H9 (cell line): ENCODE results near the gene CCDC40. TPM values are rescaled to one million over a fixed set of nuclear protein-coding genes. Genes with fewer than 3 reads are reported as not detected.

Experiments used
- DNase-seq: peaks from one replicate; pipeline ENCODE4 v3.0.0-alpha.2; 2017
- H2AFZ ChIP-seq: one replicate; pipeline ENCODE4 v1.6.1; 2013; ENCODE audit warnings: mild to moderate bottlenecking, low read length, control low read depth, moderate library complexity
- H2AK5ac ChIP-seq: 2 replicates; pipeline ENCODE4 v1.6.1; 2013; ENCODE audit warnings: low read length, control low read depth, mixed read lengths; ENCODE audit not compliant: insufficient read length
- H2BK120ac ChIP-seq: one replicate; pipeline ENCODE4 v1.6.1; 2013; ENCODE audit warnings: low read depth, mild to moderate bottlenecking, low read length, control low read depth, inconsistent platforms; ENCODE audit not compliant: poor library complexity, severe bottlenecking
- H2BK12ac ChIP-seq: 2 replicates; pipeline ENCODE4 v1.6.1; 2013; ENCODE audit warnings: low read length, control low read depth, mixed read lengths, low read depth; ENCODE audit not compliant: insufficient read length
- H2BK15ac ChIP-seq: 2 replicates; pipeline ENCODE4 v1.6.1; 2013; ENCODE audit warnings: low read depth, low read length, control low read depth
- H2BK20ac ChIP-seq: one replicate; pipeline ENCODE4 v1.6.1; 2013; ENCODE audit warnings: low read depth, mild to moderate bottlenecking, low read length, control low read depth, inconsistent platforms; ENCODE audit not compliant: poor library complexity, severe bottlenecking
- H2BK5ac ChIP-seq: 2 replicates; pipeline ENCODE4 v1.6.1; 2013; ENCODE audit warnings: low read length, control low read depth, mixed read lengths; ENCODE audit not compliant: insufficient read length
- H3K14ac ChIP-seq: 2 replicates; pipeline ENCODE4 v1.6.1; 2013; ENCODE audit warnings: low read length, control low read depth; ENCODE audit not compliant: insufficient read depth
- H3K18ac ChIP-seq: 2 replicates; pipeline ENCODE4 v1.6.1; 2013; ENCODE audit warnings: low read depth, mild to moderate bottlenecking, mixed read lengths, low read length, control low read depth; ENCODE audit not compliant: insufficient read length
- H3K23ac ChIP-seq: 2 replicates; pipeline ENCODE4 v1.6.1; 2013; ENCODE audit warnings: low read length, control low read depth, mixed read lengths, low read depth; ENCODE audit not compliant: insufficient read length
- H3K23me2 ChIP-seq: 2 replicates; pipeline ENCODE4 v1.6.1; 2013; ENCODE audit warnings: low read depth, mild to moderate bottlenecking, mixed read lengths, low read length, control low read depth; ENCODE audit not compliant: insufficient read length, poor library complexity, severe bottlenecking
- H3K27ac ChIP-seq: 2 replicates; pipeline ENCODE4 v1.5.1; 2013; ENCODE audit warnings: low read length, control low read depth, mixed read lengths, low read depth; ENCODE audit not compliant: insufficient read length
- H3K27me3 ChIP-seq: 2 replicates; pipeline ENCODE4 v1.6.1; 2013; ENCODE audit warnings: low read length, control low read depth, inconsistent platforms; ENCODE audit not compliant: insufficient read depth
- H3K4ac ChIP-seq: 2 replicates; pipeline ENCODE4 v1.6.1; 2013; ENCODE audit warnings: low read depth, mild to moderate bottlenecking, control low read depth, inconsistent platforms, low read length, moderate library complexity
- H3K4me1 ChIP-seq: 2 replicates; pipeline ENCODE4 v1.6.1; 2013; ENCODE audit warnings: low read length, control low read depth, inconsistent platforms; ENCODE audit not compliant: insufficient read depth
- H3K4me2 ChIP-seq: 2 replicates; pipeline ENCODE4 v1.6.1; 2013; ENCODE audit warnings: low read length, control low read depth, mixed read lengths; ENCODE audit not compliant: insufficient read length, insufficient read depth
- H3K56ac ChIP-seq: 2 replicates; pipeline ENCODE4 v1.6.1; 2013; ENCODE audit warnings: low read depth, mild to moderate bottlenecking, mixed read lengths, low read length, control low read depth; ENCODE audit not compliant: insufficient read length
- H3K79me1 ChIP-seq: 2 replicates; pipeline ENCODE4 v1.6.1; 2013; ENCODE audit warnings: low read depth, mild to moderate bottlenecking, moderate library complexity, low read length, control low read depth, inconsistent platforms; ENCODE audit not compliant: insufficient read depth, poor library complexity, severe bottlenecking
- H3K79me2 ChIP-seq: 2 replicates; pipeline ENCODE4 v1.6.1; 2013; ENCODE audit warnings: low read length, control low read depth, inconsistent platforms; ENCODE audit not compliant: insufficient read depth
- H3K9ac ChIP-seq: 2 replicates; pipeline ENCODE4 v1.6.1; 2013; ENCODE audit warnings: low read length, control low read depth, mixed read lengths; ENCODE audit not compliant: insufficient read length; ENCODE audit errors: extremely low read depth
- H3K9me3 ChIP-seq: one replicate; pipeline ENCODE4 v1.6.1; 2013; ENCODE audit warnings: low read depth, low read length, inconsistent platforms; ENCODE audit not compliant: control insufficient read depth
- H3T11ph ChIP-seq: one replicate; pipeline ENCODE4 v1.6.1; 2013; ENCODE audit warnings: mild to moderate bottlenecking, low read length, control low read depth, inconsistent platforms
- H4K20me1 ChIP-seq: one replicate; pipeline ENCODE4 v1.6.1; 2013; ENCODE audit not compliant: control insufficient read depth, insufficient read length, insufficient read depth
- H4K5ac ChIP-seq: 2 replicates; pipeline ENCODE4 v1.6.1; 2013; ENCODE audit warnings: low read depth, mild to moderate bottlenecking, mixed read lengths, low read length, control low read depth; ENCODE audit not compliant: insufficient read length
- H4K8ac ChIP-seq: replicated peaks from 2 replicates; pipeline ENCODE4 v1.6.1; 2013; ENCODE audit warnings: low read length, control low read depth, mixed read lengths, low read depth; ENCODE audit not compliant: insufficient read length
- H4K91ac ChIP-seq: 2 replicates; pipeline ENCODE4 v1.6.1; 2013; ENCODE audit warnings: low read depth, mild to moderate bottlenecking, moderate library complexity, mixed read lengths, low read length, control low read depth; ENCODE audit not compliant: insufficient read length
- H3K27ac Mint-ChIP-seq, 3 experiments: 2 replicates in 2 of 3; 3 replicates in 1 of 3; pipeline ENCODE4 v1.8.0; 2020 to 2021; ENCODE audit warnings: mixed read lengths in 3 of 3, mild to moderate bottlenecking in 1 of 3, moderate library complexity in 1 of 3
- H3K27me3 Mint-ChIP-seq: 2 replicates; pipeline ENCODE4 v1.8.0; 2021; ENCODE audit warnings: low read depth, mild to moderate bottlenecking, moderate library complexity, mixed read lengths
- H3K36me3 Mint-ChIP-seq, 3 experiments: 2 replicates in 2 of 3; 3 replicates in 1 of 3; pipeline ENCODE4 v1.8.0; 2020 to 2021; ENCODE audit warnings: low read depth in 3 of 3, mixed read lengths in 3 of 3; ENCODE audit not compliant: insufficient read depth in 1 of 3
- H3K4me1 Mint-ChIP-seq, 2 experiments: 2 replicates each; pipeline ENCODE4 v1.8.0; 2020; ENCODE audit warnings: mixed read lengths in 2 of 2
- H3K4me3 Mint-ChIP-seq, 2 experiments: 2 replicates in 1 of 2; 3 replicates in 1 of 2; pipeline ENCODE4 v1.8.0; 2020 to 2021; ENCODE audit warnings: mild to moderate bottlenecking in 2 of 2, mixed read lengths in 2 of 2, moderate library complexity in 1 of 2
- H3K9me3 Mint-ChIP-seq, 2 experiments: 2 replicates in 1 of 2; 3 replicates in 1 of 2; pipeline ENCODE4 v1.8.0; 2020; ENCODE audit warnings: mild to moderate bottlenecking in 2 of 2, mixed read lengths in 2 of 2, moderate library complexity in 1 of 2
- CTCF ChIP-seq: fragments of 200-600 bp; sonication (generic); conservative IDR thresholded peaks from 3 replicates; pipeline ENCODE4 v1.8.0; 2021; ENCODE audit warnings: antibody characterized with exemption, mild to moderate bottlenecking
- WGBS: extraction: QIAGEN DNeasy Blood & Tissue Kit; methylation state at CpG from one replicate; pipeline ENCODE4 v1.1.7; 2013; ENCODE audit warnings: missing lambda C conversion rate, low lambda C conversion rate, mixed read lengths; ENCODE audit not compliant: insufficient read length; ENCODE audit errors: extremely low coverage; 5-methylcytosine and 5-hydroxymethylcytosine counted together
- total RNA-seq: library from RNA; stranded (reverse); gene quantifications from 2 replicates; pipeline ENCODE4 v1.2.1, GENCODE V29; 2021

Gene CCDC40
- total RNA-seq, 1 experiment from 2014 or later = 8.9 TPM

GRCh38 chr17:80125656-80126448 lies 89.4 kb downstream of the CCDC40 start:
- peak overlapping the region in 1 of 3 experiments; percentile 0; a peak in 1 of 7 replicates for H3K27ac Mint-ChIP-seq
- H3K27me3 ChIP-seq = no peaks in the 10 kb centered on the region
- H3K23me2 ChIP-seq = no peaks in the 10 kb centered on the region
- H2BK20ac ChIP-seq = no peak overlapping the region
- H3K9me3 Mint-ChIP-seq = no peaks in the 10 kb centered on the region
- H2AK5ac ChIP-seq = no peak overlapping the region
- H2BK5ac ChIP-seq = no peak overlapping the region
- WGBS = no CpG with 5 or more reads among the region's 14 CpGs
- H3K27ac ChIP-seq = no peak overlapping the region
- no peak overlapping the region for H2BK120ac ChIP-seq
- no peak overlapping the region for H3K23ac ChIP-seq
- H3K79me1 ChIP-seq = no peaks in the 10 kb centered on the region
- H3K4me1 Mint-ChIP-seq = peaks cover 28 to 48% of the 10 kb centered on the region in 2 experiments
- no peak overlapping the region for H3K4me3 Mint-ChIP-seq
- H3K27me3 Mint-ChIP-seq = peaks cover 3% of the 10 kb centered on the region; the same call in 1 of the 2 replicates
- no peak overlapping the region for H3K9ac ChIP-seq
- H3K79me2 ChIP-seq = no peaks in the 10 kb centered on the region
- no peak for DNase-seq
- H4K20me1 ChIP-seq = no peaks in the 10 kb centered on the region
- no peak overlapping the region for H3K14ac ChIP-seq
- H4K91ac ChIP-seq = no peak overlapping the region
- no peak overlapping the region for H3T11ph ChIP-seq
- H2BK15ac ChIP-seq = no peak overlapping the region
- no peak overlapping the region for H3K18ac ChIP-seq
- no peak overlapping the region for H3K4ac ChIP-seq
- peaks cover 9% of the 10 kb centered on the region; the same call in 1 of the 2 replicates for H3K4me1 ChIP-seq
- H3K4me2 ChIP-seq = no peak overlapping the region
- TF ChIP-seq CTCF = no peak
- H3K36me3 Mint-ChIP-seq = no peaks in the 10 kb centered on the region
- no peak overlapping the region for H2BK12ac ChIP-seq
- H2AFZ ChIP-seq = no peak overlapping the region
- H3K56ac ChIP-seq = no peak overlapping the region
- H4K5ac ChIP-seq = no peak overlapping the region
- H4K8ac ChIP-seq = no peak overlapping the region
- H3K9me3 ChIP-seq = no peaks in the 10 kb centered on the region
